ENCODE results near the gene DPP9.
"Not testable (repeated sequence)": the region's sequence is repeated elsewhere in the genome, so short reads cannot be mapped to it uniquely, and the experiment has no call there.

Gene DPP9

DNA sequence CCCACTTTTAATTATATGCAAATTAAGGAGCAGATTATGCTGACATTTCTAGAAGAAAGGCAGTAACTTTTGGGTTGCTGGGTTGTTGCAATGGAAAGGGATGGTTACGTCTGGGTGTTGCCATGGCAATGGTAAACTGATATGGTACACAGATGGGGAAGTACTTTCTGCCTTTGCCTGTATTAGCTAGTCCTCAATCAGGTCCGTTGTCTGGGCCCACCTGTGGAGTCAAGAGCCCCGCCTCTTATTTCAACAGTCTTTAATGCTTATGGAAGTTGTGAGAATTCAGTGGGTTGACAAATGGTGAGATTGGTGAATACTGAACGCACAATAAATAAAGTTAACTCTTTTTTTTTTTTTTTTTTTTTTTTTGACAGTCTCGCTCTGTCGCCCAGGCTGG, 30.6 kb upstream of the DPP9 start:
- Mint-ChIP-seq H3K4me1 (peaks cover 16% of the 10 kb centered on the region), H3K4me3 (no peak overlapping the region), H3K36me3 (ENCODE audit: low read depth) (no peaks in the 10 kb centered on the region), H3K9me3 (peaks cover 3% of the 10 kb centered on the region), H3K27ac (no peak overlapping the region), H3K27me3 (ENCODE audit: low read depth, poor library complexity) (peaks cover 47% of the 10 kb centered on the region)
- TF ChIP-seq, protein P1, sequence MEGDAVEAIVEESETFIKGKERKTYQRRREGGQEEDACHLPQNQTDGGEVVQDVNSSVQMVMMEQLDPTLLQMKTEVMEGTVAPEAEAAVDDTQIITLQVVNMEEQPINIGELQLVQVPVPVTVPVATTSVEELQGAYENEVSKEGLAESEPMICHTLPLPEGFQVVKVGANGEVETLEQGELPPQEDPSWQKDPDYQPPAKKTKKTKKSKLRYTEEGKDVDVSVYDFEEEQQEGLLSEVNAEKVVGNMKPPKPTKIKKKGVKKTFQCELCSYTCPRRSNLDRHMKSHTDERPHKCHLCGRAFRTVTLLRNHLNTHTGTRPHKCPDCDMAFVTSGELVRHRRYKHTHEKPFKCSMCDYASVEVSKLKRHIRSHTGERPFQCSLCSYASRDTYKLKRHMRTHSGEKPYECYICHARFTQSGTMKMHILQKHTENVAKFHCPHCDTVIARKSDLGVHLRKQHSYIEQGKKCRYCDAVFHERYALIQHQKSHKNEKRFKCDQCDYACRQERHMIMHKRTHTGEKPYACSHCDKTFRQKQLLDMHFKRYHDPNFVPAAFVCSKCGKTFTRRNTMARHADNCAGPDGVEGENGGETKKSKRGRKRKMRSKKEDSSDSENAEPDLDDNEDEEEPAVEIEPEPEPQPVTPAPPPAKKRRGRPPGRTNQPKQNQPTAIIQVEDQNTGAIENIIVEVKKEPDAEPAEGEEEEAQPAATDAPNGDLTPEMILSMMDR (IDR thresholded peaks at IDR 0.05): no peak
- no peak for DNase-seq

DNA sequence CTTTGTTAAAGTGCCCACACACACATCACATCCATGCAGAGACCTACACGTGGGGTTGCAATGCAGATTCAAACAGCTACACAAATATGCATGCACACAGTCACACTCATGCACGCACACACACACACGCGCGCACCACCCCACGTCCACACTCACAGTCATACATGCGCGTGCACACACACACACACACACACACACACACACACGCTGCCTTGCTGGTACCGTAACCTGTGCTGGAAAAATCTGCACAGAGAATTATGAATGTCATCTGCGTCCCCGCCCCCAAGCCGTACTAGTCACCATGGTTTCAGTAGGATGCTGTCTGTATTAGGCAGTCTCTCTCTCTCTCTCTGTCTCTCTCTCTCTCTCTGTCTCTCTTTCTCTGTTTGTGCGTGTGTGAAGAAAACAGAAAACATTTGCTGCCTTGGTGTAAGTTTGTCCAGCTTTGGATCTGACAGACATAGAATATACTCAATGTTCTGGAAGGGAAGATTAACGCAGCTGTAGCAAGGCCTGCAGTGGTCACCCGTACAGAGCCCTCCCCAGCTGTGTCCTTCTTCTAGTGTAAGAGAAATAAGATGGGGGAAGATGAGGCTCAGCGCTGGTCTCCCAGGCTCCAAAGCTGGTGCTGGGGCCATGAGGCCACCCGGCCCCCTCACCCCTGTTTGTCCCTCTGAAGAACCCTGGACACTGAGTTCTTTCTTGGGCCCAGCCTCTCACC, 26.4 kb upstream of the DPP9 start:
- Mint-ChIP-seq H3K4me1 (peaks cover 13% of the 10 kb centered on the region), H3K9me3 (peaks cover 3% of the 10 kb centered on the region), H3K36me3 (ENCODE audit: low read depth) (no peaks in the 10 kb centered on the region), H3K27me3 (ENCODE audit: low read depth, poor library complexity) (peaks cover 51% of the 10 kb centered on the region), H3K27ac (no peak overlapping the region), H3K4me3 (no peak overlapping the region)
- no peak for DNase-seq
- TF ChIP-seq, protein P1 (IDR thresholded peaks at IDR 0.05): no peak

DNA sequence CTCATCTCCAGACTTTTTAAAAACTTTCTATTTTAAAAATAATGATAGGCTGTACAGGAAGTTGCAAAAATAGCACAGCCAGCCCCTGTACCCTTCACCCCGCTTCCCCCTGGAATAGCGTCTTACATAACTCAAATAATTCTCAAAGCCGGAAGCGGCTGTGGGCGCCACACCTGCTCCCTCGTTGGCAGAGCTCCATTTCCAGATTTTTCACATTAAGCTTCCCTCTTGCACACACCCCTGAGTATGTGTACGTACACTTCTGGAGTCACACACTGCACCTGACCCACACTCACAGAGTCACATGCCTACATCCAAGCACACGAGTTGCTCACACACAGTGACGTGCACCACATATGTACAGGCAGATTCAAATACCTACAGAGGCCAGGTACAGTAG, 24.9 kb upstream of the DPP9 start:
- no peak for DNase-seq
- TF ChIP-seq, protein P1 (IDR thresholded peaks at IDR 0.05): no peak
- no peak overlapping the region for H3K27ac Mint-ChIP-seq
- H3K9me3 Mint-ChIP-seq: no peaks in the 10 kb centered on the region
- peaks cover 45% of the 10 kb centered on the region for H3K27me3 Mint-ChIP-seq (ENCODE audit: low read depth, poor library complexity)
- H3K4me3 Mint-ChIP-seq: no peak overlapping the region
- H3K36me3 Mint-ChIP-seq (ENCODE audit: low read depth): no peaks in the 10 kb centered on the region
- peaks cover 6% of the 10 kb centered on the region for H3K4me1 Mint-ChIP-seq

DNA sequence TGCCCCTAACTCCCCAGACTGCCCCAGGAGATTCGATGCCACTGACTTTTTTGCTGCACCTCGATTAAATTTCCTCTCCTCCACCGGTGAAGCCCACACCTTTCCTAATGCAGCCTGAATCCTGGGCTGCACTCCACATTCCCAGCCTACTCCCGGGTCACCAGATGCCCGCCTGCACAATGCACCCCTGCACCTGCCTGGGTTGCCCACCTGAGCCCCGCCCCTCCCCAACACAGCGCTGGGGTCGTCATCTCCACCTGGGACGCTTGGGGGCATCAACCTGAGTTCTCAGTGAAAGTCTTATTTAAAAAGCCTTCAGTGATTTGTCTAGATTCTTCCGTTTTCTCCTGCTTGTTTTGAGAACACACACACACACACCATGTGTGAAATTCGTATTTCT, 24.5 kb upstream of the DPP9 start:
- no peak for DNase-seq
- H3K4me1 Mint-ChIP-seq: peaks cover 9% of the 10 kb centered on the region
- TF ChIP-seq, protein P1 (IDR thresholded peaks at IDR 0.05): no peak
- peaks cover 46% of the 10 kb centered on the region for H3K27me3 Mint-ChIP-seq (ENCODE audit: low read depth, poor library complexity)
- H3K9me3 Mint-ChIP-seq: no peaks in the 10 kb centered on the region
- no peak overlapping the region for H3K27ac Mint-ChIP-seq
- H3K36me3 Mint-ChIP-seq (ENCODE audit: low read depth): no peaks in the 10 kb centered on the region
- H3K4me3 Mint-ChIP-seq: no peak overlapping the region

DNA sequence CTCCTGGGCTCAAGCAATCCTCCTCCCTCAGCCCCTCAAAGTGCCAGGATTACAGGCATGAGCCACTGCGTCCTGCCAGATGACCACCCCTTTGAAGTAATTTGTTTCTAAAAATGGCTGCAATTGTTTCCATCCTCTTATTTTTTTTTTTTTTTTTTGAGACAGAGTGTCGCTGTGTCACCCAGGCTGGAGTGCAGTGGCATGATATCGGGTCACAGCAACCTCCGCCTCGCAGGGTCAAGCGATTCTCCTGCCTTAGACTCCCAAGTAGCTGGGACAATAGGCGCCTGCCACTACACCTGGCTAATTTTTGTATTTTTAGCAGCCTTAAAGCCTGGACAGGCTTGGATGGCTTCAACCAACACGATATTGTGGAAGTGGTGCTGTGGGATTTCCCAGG, 22.3 kb upstream of the DPP9 start:
- Mint-ChIP-seq H3K4me3 (no peak overlapping the region), H3K4me1 (peaks cover 20% of the 10 kb centered on the region), H3K9me3 (no peaks in the 10 kb centered on the region), H3K27me3 (ENCODE audit: low read depth, poor library complexity) (peaks cover 57% of the 10 kb centered on the region), H3K27ac (no peak overlapping the region), H3K36me3 (ENCODE audit: low read depth) (no peaks in the 10 kb centered on the region)
- TF ChIP-seq, protein P1 (IDR thresholded peaks at IDR 0.05): no peak
- no peak for DNase-seq

DNA sequence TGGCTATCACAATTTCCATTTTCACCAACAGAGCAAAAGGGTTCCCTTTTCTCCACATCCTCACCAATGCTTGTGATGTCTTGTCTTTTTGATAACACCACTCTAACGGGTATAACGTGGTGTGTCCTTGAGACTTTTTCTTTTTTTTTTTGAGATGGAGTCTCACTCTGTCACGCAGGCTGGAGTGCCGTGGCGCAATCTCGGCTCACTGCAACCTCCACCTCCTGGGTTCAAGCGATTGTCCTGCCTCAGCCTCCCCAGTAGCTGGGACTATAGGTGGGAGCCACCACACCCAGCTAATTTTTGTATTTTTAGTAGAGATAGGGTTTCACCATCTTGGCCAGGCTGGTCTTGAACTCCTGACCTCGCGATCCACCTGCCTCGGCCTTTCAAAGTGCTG, 21.5 kb upstream of the DPP9 start:
- H3K4me3 Mint-ChIP-seq; H3K9me3 Mint-ChIP-seq; H3K36me3 Mint-ChIP-seq (ENCODE audit: low read depth); H3K27ac Mint-ChIP-seq; DNase-seq: not testable (repeated sequence)
- Mint-ChIP-seq H3K27me3 (ENCODE audit: low read depth, poor library complexity) (peaks cover 57% of the 10 kb centered on the region), H3K4me1 (peaks cover 20% of the 10 kb centered on the region)

Measured in nephron progenitor cell (in vitro differentiated cells).